ENCODE data around the gene RDX.

- TF ChIP-seq CTCF (IDR thresholded peaks at IDR 0.05) (no peak), POLR2A (IDR thresholded peaks at IDR 0.05) (no peak)
Measured at GRCh38 chr11:110327508-110327907, 31.1 kb upstream of the RDX start.

Measured in esophagus squamous epithelium (tissue), 4 donors.